ENCODE results near the gene AP2A1. TPM values are rescaled to one million over a fixed set of nuclear protein-coding genes. Genes with fewer than 3 reads are reported as not detected.

The AP2A1 gene
- total and polyA plus RNA-seq, 9 of the 15 experiments (the other 6 are each of a cell fraction or from before 2014, with no cell fraction given): 0.55 to 150 (median 31.9) TPM

DNA sequence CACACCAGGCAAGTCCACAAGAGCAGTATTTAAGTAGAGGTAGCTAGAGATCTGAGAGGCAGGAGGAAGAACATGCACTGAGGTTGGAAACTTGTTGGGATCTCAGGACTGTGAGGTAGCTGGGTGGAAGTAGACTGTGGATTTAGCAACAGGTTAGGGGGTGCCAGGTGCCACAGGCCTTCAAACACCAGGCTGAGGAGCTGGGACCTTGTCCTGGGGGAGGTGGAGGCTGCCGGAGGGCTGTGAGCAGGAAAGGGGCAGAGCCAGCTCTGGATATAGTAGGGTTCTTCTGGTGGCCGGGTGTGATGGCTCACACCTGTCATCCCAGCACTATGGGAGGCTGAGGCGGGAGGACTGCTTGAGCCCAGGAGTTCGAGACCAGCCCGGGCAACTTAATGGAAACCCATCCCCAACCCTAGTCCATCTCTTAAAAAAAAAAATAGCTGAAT, 43.2 kb downstream of the AP2A1 start:
- ChIA-PET CTCF (ENCODE audit: low intra/inter-chr PET ratio) (no interaction called here), POLR2A (interaction anchor here (0.5 to 2.4 kb wide), 3 partner anchors 10 to 145 kb away, joined by 3 to 9 read pairs (median 4); no protein-coding TSS in a partner anchor)
- in situ Hi-C loops (cut with MboI): no loop called here

More for the DNA sequence above, 43.2 kb downstream of the AP2A1 start:
- no peak overlapping the region for H2AFZ ChIP-seq (ENCODE audit: low read depth, low read length)
- H3K9me3 ChIP-seq (replicated peaks; ENCODE audit: control insufficient read depth, insufficient read depth, low read depth, low read length): no peaks in the 10 kb centered on the region
- peaks cover 5% of the 10 kb centered on the region for H4K20me1 ChIP-seq (replicated peaks; ENCODE audit: control insufficient read depth, insufficient read depth, low read length)
- TF ChIP-seq, protein P1, sequence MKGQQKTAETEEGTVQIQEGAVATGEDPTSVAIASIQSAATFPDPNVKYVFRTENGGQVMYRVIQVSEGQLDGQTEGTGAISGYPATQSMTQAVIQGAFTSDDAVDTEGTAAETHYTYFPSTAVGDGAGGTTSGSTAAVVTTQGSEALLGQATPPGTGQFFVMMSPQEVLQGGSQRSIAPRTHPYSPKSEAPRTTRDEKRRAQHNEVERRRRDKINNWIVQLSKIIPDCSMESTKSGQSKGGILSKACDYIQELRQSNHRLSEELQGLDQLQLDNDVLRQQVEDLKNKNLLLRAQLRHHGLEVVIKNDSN (CRISPR knock-in tag; IDR thresholded peaks at IDR 0.05): 0 out of 2 replicates have a peak, but pooled peaks have one; percentile 34
- TF ChIP-seq, protein P2, sequence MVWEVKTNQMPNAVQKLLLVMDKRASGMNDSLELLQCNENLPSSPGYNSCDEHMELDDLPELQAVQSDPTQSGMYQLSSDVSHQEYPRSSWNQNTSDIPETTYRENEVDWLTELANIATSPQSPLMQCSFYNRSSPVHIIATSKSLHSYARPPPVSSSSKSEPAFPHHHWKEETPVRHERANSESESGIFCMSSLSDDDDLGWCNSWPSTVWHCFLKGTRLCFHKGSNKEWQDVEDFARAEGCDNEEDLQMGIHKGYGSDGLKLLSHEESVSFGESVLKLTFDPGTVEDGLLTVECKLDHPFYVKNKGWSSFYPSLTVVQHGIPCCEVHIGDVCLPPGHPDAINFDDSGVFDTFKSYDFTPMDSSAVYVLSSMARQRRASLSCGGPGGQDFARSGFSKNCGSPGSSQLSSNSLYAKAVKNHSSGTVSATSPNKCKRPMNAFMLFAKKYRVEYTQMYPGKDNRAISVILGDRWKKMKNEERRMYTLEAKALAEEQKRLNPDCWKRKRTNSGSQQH (CRISPR knock-in tag; IDR thresholded peaks at IDR 0.05): no peak
- BruUV-seq (replicated peaks): no TSS peak
- intact Hi-C loops (cut with micrococcal nuclease): loop anchor here (5.0 kb wide), 1 partner anchor 43 kb away; the partner anchor contains the start of gene AP2A1
- DNase-seq (ENCODE audit: extremely low read depth in 1 of 4, low spot score in 3 of 4) (no peak), FAIRE-seq (no peak), ATAC-seq (no peak)
- H3K27me3 ChIP-seq (ENCODE audit: control insufficient read depth in 2 of 2, insufficient read depth in 2 of 2, low read length in 2 of 2): no peaks in the 10 kb centered on the region
- no peak overlapping the region for H3K27ac ChIP-seq (ENCODE audit: extremely low read depth, low read depth, low read length)
- peak overlapping the region in 1 of 2 experiments; percentile 83; a peak in 2 of 4 replicates for H3K9ac ChIP-seq (ENCODE audit: insufficient read depth in 1 of 2, low read depth in 2 of 2, low read length in 2 of 2)
- H3K9me1 ChIP-seq (ENCODE audit: control insufficient read depth, insufficient read depth, low read length): no peaks in the 10 kb centered on the region
- WGBS (ENCODE audit: insufficient coverage, low coverage, missing lambda C conversion rate): 87% methylated on average over 5 of the region's 5 CpGs
- H3K4me3 ChIP-seq: no peak overlapping the region
- peaks cover 25 to 59% of the 10 kb centered on the region in 2 experiments for H3K4me1 ChIP-seq (replicated peaks in 1 of 2; ENCODE audit: control insufficient read depth in 2 of 2, insufficient read depth in 2 of 2, low read length in 2 of 2)
- no peaks in the 10 kb centered on the region for H3K79me2 ChIP-seq (ENCODE audit: control insufficient read depth, insufficient read depth, low read length)
- peaks cover 31% of the 10 kb centered on the region; the same call in 2 of the 3 replicates for H3K36me3 ChIP-seq (ENCODE audit: control insufficient read depth, insufficient read depth, low read length)
- H3K4me2 ChIP-seq (ENCODE audit: insufficient read depth, low read length): no peak overlapping the region
